HG03135 (cell line): Measurements from ENCODE around the gene ERC2.
"Not testable (repeated sequence)": the region's sequence is repeated elsewhere in the genome, so short reads cannot be mapped to it uniquely, and the experiment has no call there.

ENCODE experiments used
- ATAC-seq: cut with Tn5 transposase; IDR thresholded peaks from one replicate; pipeline ENCODE4 v1.9.1; 2021; ENCODE audit warnings: mild to moderate bottlenecking, moderate library complexity; ENCODE audit not compliant: unreplicated experiment

Gene ERC2

DNA sequence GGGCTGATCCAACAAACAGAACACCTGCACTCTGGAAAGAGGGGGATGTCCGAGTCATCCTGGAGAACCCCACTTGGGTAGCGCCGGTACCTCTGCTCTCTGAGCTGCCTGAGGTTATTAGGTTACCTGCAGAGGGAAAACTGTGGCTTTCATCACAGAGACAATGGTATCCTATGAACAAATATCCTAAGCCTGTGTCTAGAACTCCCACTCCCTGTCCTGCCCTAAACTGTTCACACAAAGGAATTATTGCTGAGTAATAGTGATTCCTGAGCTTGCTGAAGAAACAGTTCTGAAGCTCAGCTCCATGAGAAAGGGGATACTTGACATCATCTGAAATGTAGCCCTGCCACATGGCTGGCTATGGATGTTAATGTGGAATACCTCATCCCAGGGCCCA is 949.2 kb downstream of the ERC2 start:
- ATAC-seq = no peak

DNA sequence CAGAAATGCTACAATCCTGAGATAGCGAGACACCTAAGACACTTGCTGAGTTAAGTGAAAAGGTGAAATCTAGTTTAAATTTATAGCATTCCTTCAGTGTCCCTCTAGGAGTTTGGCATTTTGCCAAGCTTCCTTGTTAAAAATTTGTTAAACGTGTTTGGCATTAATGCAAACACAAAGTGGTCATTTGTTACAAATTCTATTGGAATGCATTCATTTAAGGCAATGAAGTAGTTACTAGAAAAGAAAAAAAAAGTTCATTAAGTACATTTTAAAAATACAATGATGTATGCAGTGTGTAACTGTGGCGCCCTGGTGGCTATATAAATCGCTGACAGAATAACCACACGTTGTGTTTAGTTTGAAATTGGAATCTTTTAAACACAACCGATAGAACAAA is 949.8 kb downstream of the ERC2 start:
- ATAC-seq = no peak

DNA sequence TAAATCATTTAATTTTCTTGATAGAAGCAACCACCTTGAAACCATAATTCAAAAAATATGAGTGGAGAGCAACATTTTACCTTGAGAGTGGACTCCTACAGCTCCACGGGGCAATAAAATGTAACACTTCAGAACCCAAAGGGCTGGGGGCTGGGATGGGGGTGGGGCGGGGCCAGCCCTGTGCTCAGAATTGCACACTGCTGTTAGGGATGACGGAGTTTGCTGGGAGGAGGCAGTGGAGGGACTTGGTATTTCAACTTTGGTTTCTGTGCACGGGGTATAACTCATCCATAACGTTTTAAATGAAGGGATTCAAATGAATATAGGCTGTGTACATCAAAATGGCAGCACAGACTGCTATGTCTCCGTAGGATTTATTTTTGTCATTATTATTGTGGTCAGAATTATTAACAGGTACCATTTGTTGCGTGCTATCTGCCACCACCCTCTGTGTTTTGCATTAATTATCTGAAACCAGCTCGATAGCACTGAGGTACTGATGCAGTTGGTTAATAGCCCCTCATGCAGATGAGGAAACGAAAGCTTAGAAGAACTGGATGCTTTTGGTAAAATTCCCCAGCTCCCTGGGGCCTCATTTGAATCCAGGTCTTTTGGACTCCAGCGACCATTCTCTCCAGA is 951.8 kb downstream of the ERC2 start:
- no peak for ATAC-seq

DNA sequence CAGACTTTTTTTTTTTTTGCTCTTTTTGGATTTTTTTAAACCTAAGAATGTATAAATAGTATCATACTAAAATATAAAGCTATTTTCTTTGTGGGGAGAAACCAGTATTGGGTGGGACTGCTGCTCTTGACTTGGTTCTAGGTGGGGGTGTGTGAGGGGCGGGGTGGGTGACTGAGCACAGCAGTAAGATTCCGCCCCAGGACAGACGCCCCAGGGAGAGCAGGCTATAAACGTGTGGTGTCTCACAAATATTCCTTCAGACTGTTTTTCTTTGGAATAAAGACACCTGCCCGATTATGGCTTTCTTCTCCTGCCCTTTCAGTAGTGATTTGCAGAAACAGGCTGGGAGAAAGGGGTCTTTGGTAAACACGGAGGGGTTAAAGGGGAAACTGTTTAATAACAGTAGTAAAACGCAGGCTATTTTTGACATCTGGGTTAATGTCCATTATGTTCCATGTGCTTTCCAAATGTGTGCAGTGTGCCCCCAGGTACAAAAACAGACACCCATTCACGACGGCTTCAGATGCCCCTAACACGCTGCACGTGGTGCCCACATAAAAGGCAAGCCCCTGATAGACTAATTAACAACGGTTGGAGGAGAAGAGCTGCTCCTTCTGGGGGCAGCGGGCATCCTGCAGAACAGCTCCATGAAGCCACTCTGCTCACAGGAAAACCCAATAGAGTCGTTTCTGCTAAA is 952.6 kb downstream of the ERC2 start:
- no peak for ATAC-seq

DNA sequence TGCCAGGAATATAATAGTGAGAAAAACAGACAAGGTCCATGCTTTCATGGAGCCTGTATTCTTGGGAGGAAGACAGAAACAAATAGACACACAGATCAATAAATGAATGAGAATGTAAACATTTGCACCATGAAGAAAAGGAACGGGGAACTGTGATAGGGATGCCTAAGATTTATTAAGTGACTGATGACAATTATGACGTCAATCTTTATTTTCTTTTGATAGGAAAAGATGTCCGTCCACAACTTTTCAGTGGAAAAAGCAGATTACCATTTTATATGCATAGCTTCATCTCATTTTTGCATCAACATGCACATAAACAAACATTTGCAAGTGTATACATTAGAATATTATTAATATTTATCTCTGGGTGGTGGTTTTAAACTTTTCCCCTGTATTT is 953.3 kb downstream of the ERC2 start:
- no peak for ATAC-seq

DNA sequence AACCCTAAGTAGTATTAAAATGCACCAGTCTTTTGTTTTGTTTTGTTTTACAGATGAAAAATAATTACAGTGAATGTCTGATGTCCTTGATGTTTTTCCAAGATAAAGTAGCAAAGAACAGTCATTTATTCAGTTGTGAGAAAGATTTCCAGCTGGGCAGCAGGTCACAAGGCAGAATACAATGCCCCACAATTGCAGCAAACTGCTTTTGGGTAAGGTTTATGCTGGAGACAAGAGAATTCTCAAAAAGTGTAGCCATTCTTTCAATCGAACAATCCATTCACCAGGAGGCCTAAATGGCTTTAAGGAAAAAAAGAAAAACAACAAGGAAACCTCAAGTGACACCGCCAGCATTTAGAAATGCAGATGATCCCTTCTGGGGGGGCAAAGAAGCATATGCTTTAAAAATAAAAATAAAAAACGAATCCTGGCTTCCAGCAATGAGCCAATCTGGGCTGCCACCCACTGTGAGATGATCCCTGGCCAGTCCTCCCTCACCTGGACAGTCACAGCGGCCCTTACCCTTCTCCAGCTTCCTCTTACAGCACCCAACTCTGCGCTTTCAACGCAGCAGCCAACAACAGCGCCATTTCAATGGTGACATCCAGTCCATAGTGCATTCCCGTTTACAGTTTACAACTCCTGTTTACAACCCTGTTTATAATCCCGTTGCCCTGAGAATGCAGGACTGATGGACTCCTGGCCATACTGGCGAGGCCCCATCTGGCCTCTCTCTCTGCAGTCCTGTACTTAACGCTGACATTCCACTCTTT is 955.5 kb downstream of the ERC2 start:
- no peak for ATAC-seq

DNA sequence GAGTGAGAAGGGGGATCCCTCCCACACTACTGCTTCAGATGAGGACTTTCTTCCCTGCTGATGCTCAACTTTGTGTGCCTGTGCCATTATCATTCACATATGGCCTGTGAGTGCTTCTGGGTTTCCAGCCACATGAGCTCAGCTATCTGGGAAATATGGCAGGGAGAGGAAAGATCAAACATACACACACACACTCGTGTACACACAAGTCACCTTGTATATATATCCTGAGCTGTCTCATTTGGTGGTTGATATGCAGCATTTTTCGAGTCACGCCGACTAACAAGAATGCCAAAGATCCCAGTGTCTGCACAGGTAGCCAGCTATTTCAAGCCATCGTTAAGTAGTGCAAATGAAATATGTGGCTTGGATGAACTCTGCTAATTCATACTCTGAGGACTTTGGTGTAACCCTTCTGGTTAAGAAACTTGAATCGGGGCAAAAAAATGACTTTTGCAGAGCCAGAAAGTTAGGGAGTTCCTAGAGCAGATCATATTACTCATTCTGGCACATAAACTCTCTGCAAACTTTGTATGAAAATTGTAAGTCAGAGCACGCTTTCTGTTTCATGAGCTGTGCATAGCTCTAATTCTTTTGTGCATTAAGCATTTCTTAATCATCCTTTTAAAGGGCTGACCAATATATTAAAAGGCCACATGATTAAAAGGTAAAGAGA is 956.2 kb downstream of the ERC2 start:
- no peak for ATAC-seq

DNA sequence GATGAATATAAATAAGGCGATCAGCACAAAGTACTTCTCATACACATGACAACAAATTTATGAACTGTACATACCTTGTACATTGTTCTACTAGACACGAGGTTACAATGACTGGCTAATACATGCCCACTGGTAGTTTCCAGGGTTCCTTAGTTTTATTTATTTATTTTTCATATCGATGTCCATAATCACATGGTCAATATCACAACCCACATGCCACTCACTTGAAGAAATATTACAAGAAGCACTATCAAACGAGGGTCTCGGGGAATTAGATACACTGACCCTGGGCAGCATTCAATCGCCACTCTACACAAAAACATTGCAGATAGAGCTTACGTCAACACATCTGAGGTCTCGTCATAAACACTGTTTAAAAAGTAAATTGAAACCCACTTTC is 959.9 kb downstream of the ERC2 start:
- ATAC-seq = no peak

DNA sequence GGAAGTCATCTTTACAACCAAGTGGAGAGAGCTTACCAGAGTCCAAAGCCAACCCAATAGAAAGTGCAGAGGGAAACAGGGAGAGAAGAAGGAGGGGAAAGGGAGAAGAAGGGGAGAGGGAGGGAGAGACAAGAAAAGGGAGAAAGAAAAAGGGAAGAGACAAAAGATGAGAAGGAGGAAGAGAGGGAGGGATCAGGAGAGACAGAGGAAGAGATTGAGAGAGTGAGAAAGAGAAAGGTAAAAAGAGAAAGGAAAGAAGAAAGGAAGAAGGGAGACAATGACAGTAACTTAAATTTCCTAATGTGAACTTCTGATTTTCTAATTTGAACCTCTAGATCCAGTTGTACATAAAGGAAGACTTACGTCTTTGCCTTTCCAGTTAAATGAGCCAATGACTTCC is 960.5 kb downstream of the ERC2 start:
- no peak for ATAC-seq

DNA sequence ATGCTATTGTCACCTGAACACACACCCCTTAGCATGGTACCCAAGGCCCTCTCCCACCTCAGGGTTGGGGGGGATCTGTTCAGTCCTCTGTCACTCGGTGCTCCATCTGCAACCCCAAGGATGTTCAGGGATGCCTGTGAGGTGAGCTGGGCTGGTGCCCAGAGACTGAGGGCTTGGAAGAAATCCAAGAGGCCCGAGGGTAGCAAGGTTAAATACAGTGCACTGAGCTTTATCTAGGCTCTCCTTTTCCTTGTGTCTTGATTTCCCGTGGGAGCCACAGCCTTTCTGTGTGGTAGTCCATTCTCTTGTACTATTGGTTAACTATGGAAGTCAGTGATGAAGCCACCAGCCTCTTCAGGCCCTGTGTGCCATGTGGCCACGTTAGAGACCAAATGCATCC is 962.5 kb downstream of the ERC2 start:
- no peak for ATAC-seq

DNA sequence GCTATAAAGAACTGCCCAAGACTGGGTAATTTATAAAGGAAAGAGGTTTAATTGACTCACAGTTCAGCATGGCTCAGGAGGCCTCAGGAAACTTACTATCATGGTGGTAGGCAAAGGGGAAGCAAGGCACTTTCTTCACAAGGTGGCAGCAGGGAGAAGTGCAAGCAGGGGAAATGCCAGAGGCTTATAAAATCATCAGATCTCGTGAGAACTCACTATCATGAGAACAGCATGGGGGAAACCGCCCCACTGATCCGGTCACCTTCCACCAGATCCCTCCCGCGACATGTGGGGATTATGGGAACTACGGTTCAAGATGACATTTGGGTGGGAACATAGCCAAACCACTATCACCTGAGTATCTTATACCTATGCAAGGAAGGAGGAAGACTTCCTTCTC is 963.2 kb downstream of the ERC2 start:
- ATAC-seq = not testable (repeated sequence)

DNA sequence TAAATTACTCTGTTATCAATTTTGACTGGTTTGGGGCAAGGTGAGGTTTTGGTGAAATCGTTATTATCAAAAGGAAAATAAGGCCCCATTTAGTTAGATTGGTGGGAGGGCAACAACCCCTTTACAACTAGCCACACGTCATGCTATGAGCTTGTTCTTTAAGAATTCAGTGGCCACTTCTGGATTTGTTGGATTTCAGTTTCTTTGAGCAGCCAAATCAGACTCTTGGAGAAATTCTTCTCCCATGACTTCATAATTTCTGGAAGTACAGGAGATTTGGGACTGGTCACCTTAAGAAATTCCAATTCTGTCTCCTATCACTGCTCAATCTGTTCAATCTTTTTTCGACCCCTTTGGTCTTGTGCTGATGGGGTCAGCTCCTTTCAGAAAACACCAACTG is 966.4 kb downstream of the ERC2 start:
- ATAC-seq = no peak

DNA sequence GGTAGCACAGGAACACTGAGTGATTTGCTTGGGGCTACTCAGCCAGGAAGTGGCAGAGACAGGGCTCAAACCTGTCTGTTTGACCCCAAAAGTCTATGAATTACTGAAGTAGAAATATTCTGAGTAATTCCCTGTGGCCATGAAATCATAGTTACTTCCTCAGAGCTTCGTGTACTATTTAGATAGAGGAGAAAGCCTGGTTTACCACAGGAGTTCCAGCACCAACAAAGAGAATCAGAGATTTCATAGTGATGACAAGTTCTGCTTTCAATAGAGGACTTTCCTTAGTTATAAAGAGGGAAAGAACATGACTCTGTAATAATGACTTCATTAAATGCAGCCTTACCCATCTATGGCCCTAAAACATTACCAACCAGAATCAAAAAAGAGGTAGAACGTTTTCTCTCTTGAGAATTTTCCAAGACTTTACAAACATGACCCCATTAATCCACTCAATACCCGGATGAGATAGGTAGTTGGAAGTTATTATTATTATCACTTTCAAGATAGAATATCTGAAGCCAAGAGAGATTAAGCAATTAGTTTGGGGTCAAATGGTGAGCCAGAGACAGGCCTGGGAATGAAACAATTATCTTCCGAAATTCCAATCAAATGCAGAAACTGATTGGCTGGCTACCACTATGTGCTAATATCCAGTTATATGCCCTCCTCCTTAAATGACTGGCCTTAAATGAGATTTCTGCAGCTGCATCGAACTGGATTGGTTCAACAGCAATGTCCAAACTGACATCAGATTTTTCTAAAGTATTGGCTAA is 967.5 kb downstream of the ERC2 start:
- ATAC-seq = no peak

DNA sequence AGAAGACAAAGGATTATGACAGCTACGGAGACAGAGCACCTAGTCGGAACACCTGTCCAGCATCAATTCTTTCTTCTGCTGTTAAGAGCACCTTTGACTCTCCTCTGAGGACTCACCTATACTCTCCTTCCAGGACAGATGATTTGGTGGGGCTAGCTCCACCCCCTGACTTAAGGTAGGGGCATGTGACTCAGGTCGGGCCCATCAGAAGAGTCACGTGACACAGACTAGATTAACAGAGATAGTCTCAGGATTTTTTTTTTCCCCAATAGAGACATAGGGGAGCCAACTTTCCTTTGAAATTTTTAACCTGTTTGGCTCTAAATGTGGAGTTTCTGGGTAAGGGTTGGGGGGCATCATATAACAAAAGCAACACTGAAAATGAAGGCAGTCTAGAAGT is 969.7 kb downstream of the ERC2 start:
- ATAC-seq = no peak

DNA sequence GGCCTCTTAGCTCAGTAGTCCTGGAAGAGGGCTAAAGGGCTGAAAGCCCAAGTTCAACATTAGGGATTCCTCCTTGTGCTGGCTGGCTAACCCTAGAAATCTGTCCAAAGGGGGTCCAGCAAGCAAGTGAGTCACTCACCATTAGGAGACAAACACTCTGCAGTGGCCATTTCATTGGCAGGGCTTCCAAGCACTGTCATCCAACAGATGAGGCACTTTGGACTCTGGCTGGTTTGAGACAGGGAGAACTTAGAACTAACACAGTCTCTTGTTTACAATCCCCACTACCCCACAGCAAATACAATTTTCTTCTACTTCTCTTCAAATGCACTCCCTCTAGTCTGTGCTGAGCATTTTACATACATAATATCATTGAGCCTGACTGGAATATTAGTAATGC is 971.0 kb downstream of the ERC2 start:
- no peak for ATAC-seq

DNA sequence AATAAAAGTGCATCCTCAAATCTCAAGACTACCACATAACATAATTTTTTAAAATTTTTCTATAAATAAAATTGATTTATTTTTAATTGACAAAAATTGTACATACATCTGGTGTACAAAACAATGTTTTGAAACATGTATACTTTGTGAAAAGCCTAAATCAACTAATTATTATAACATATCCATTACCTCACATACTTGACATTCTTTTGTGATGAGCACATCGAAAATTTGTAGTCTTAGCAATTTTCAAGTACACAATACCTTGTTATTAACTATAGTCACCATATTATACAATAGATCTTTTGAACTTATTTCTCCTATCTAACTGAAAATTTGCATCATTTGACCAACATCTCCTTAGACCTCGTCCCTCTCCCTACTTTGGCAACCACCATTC is 973.3 kb downstream of the ERC2 start:
- no peak for ATAC-seq

DNA sequence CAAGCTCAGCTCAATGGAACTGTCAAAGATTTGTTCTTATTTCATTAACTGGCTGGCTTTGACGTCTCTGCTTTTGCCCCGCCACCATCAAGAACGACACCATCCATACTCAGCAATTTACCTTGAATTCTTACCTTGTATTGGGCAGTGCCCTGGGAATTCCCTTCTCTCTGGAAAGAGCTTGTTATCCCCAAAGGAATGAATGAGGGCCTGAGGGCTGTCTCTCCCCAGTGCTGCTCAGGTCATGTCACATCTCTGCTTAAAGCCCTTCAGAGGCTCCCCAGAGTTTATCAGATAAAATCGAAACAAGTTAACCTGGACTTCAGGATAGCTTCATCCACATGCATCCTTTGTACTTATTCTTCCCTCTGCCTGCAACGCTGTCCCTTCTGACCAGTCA is 975.3 kb downstream of the ERC2 start:
- no peak for ATAC-seq

DNA sequence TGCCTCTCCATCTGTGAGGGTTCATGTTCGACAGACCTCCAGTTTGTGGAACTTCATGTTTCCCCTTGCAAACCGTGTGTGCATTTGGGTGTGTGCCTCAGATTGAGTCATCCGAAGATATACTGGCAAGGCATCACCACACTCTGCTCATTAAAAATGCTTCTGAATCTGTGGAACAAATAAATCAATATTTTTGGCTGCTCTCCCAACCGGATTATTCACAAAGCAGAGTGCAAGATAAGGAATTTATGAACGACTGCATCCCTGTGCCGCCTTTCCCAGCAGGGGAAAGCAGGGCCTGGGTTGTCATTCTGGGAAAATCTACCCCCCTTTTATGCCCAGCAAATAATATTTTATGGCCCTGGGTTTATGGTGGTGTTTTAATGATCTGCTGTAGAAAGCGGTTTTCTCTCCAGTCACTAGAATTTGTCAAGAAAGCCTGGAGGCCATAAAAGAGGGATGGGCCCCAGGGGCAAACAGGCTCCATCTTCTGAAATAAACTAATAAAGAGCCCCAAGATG is 976.9 kb downstream of the ERC2 start:
- ATAC-seq = no peak

DNA sequence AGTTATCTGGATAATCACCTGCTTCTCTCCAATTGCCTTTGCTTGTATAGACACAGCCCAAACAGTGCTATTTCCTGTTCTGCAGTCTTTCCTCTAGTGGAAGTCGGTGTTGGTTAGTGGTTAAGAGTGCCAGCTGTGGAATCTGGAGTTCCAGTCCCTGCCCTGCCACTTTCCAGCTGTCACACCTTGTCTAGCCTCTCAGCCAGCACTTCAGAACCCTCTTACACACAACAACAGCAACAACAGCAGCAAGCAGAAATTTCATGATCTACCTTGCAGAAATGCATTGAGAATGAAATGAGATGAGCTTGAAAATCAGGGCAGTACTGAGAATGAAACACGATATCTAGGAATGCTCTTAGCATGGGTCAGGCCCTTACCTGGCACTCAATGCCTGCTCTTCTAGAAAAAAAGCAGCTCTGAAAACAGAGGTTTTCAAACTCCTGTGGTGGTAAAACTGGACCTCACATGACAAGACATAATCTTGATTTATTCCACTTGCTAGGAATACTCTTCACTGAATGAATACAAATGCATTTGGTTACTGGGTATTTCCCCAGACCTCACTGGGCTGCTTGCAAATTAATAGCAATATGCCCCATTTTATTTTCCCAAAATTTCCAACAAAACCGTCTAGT is 977.9 kb downstream of the ERC2 start:
- ATAC-seq = no peak

DNA sequence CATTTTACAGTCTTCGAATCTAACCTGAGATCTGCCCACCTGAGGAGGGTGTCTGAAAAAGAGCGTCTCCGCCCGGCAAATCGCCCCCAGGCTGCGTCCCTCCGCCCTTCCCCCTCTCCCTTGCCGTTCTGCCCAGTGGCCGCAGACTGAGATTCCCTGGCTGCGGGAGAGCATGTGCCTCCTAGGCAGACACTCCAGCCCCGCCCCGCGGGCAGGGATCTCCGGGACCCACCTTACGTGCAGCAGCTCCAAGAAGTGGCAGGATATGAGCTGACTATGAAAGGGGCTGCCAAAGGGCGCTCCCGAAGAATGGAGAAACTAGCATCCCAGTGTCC is 978.5 kb downstream of the ERC2 start:
- ATAC-seq = no peak
